ENCODE results near the gene KRTAP5-11. TPM values are rescaled to one million over a fixed set of nuclear protein-coding genes. Genes with fewer than 3 reads are reported as not detected.

The KRTAP5-11 gene
- total and polyA plus RNA-seq, 2 donors (not counting 1 experiment from before 2014, with no cell fraction given): not detected

- Histone ChIP-seq H4K20me1 (ENCODE audit: control insufficient read depth, insufficient read depth, low read length, poor library complexity, severe bottlenecking) (no peaks in the 10 kb centered on the region), H3K27me3 (replicated peaks in 1 of 4; ENCODE audit: control extremely low read depth in 1 of 4, control insufficient read depth in 3 of 4, insufficient read depth in 4 of 4, low read length in 3 of 4) (peaks cover 0 to 3% (median 1%) of the 10 kb centered on the region in 4 experiments), H3K9me3 (ENCODE audit: control extremely low read depth in 1 of 3, control insufficient read depth in 2 of 3, insufficient read depth in 1 of 3, low read length in 2 of 3) (peaks cover 0 to 21% (median 0%) of the 10 kb centered on the region in 3 donors), H3K4me1 (ENCODE audit: control insufficient read depth in 2 of 2, insufficient read depth in 2 of 2, low read length in 2 of 2) (peaks cover 3 to 10% of the 10 kb centered on the region in 2 donors), H3K36me3 (replicated peaks in 1 of 2; ENCODE audit: control extremely low read depth in 1 of 2, control insufficient read depth in 1 of 2, extremely low read depth in 1 of 2, insufficient read depth in 2 of 2, low read length in 1 of 2) (no peaks in the 10 kb centered on the region), H3K4me2 (replicated peaks; ENCODE audit: low read depth, low read length, poor library complexity, severe bottlenecking) (no peak overlapping the region), H3K27ac (ENCODE audit: low read length in 2 of 2) (no peak overlapping the region), H3K9ac (ENCODE audit: low read length) (no peak overlapping the region), H3K4me3 (ENCODE audit: control extremely low read depth in 1 of 5, extremely low read depth in 1 of 5, insufficient read depth in 1 of 5, low read depth in 2 of 5, low read length in 4 of 5) (no peak overlapping the region), H3K79me2 (ENCODE audit: control insufficient read depth, insufficient read depth, low read length) (no peaks in the 10 kb centered on the region), H2AFZ (ENCODE audit: insufficient read depth, low read depth, low read length, poor library complexity, severe bottlenecking) (no peak overlapping the region)
- intact Hi-C loops (cut with micrococcal nuclease): no loop called here
- Mint-ChIP-seq H3K4me1 (peaks cover 19% of the 10 kb centered on the region), H3K4me3 (peak overlapping the region; percentile 5), H3K9me3 (ENCODE audit: insufficient read depth) (peaks cover 6% of the 10 kb centered on the region), H3K27ac (no peak overlapping the region), H3K27me3 (peaks cover 12% of the 10 kb centered on the region)
- ChIA-PET POLR2A (no interaction called here), CTCF (no interaction called here)
- no peak for DNase-seq
- ATAC-seq (ENCODE audit: low read depth): no peak
- 96% methylated on average over 2 of the region's 6 CpGs for WGBS (ENCODE audit: insufficient coverage)
- TF ChIP-seq EZH2 (IDR thresholded peaks at IDR 0.05; ENCODE audit: borderline replicate concordance, insufficient read depth, low read depth, low read length, poor library complexity, severe bottlenecking): no peak
- no peak for TF ChIP-seq CTCF (IDR thresholded peaks at IDR 0.05)
Observed at GRCh38 chr11:71544525-71545214, 38.0 kb downstream of the KRTAP5-11 start.

- peaks cover 0 to 3% (median 0%) of the 10 kb centered on the region in 4 experiments for H3K27me3 ChIP-seq (replicated peaks in 1 of 4; ENCODE audit: control extremely low read depth in 1 of 4, control insufficient read depth in 3 of 4, insufficient read depth in 4 of 4, low read length in 3 of 4)
- Mint-ChIP-seq H3K27me3 (peaks cover 7% of the 10 kb centered on the region), H3K27ac (no peak overlapping the region), H3K4me1 (peaks cover 19% of the 10 kb centered on the region), H3K4me3 (peak overlapping the region; percentile 5), H3K9me3 (ENCODE audit: insufficient read depth) (peaks cover 6% of the 10 kb centered on the region)
- peaks cover 3 to 10% of the 10 kb centered on the region in 2 donors for H3K4me1 ChIP-seq (ENCODE audit: control insufficient read depth in 2 of 2, insufficient read depth in 2 of 2, low read length in 2 of 2)
- H3K4me3 ChIP-seq (ENCODE audit: control extremely low read depth in 1 of 5, extremely low read depth in 1 of 5, insufficient read depth in 1 of 5, low read depth in 2 of 5, low read length in 4 of 5): no peak overlapping the region
- ATAC-seq (ENCODE audit: low read depth): no peak
- WGBS (ENCODE audit: insufficient coverage): 6% methylated on average over 7 of the region's 8 CpGs
- H3K79me2 ChIP-seq (ENCODE audit: control insufficient read depth, insufficient read depth, low read length): no peaks in the 10 kb centered on the region
- peak; percentile 16 for DNase-seq
- no peak overlapping the region for H3K27ac ChIP-seq (ENCODE audit: low read length in 2 of 2)
- peak overlapping the region; percentile 19 for H2AFZ ChIP-seq (ENCODE audit: insufficient read depth, low read depth, low read length, poor library complexity, severe bottlenecking)
- H3K36me3 ChIP-seq (replicated peaks in 1 of 2; ENCODE audit: control extremely low read depth in 1 of 2, control insufficient read depth in 1 of 2, extremely low read depth in 1 of 2, insufficient read depth in 2 of 2, low read length in 1 of 2): no peaks in the 10 kb centered on the region
- H4K20me1 ChIP-seq (ENCODE audit: control insufficient read depth, insufficient read depth, low read length, poor library complexity, severe bottlenecking): no peaks in the 10 kb centered on the region
- ChIA-PET CTCF (no interaction called here), POLR2A (no interaction called here)
- peaks cover 0 to 22% (median 0%) of the 10 kb centered on the region in 3 donors for H3K9me3 ChIP-seq (ENCODE audit: control extremely low read depth in 1 of 3, control insufficient read depth in 2 of 3, insufficient read depth in 1 of 3, low read length in 2 of 3)
- TF ChIP-seq CTCF (IDR thresholded peaks at IDR 0.05) (no peak), EZH2 (IDR thresholded peaks at IDR 0.05; ENCODE audit: borderline replicate concordance, insufficient read depth, low read depth, low read length, poor library complexity, severe bottlenecking) (no peak)
- intact Hi-C loops (cut with micrococcal nuclease): no loop called here
- no peak overlapping the region for H3K9ac ChIP-seq (ENCODE audit: low read length)
- peak overlapping the region; percentile 47 for H3K4me2 ChIP-seq (replicated peaks; ENCODE audit: low read depth, low read length, poor library complexity, severe bottlenecking)
Observed at GRCh38 chr11:71543866-71544265, 38.8 kb downstream of the KRTAP5-11 start.

Data from B cell (primary cell).